Measurements from ENCODE around the gene CDC7.

DNA sequence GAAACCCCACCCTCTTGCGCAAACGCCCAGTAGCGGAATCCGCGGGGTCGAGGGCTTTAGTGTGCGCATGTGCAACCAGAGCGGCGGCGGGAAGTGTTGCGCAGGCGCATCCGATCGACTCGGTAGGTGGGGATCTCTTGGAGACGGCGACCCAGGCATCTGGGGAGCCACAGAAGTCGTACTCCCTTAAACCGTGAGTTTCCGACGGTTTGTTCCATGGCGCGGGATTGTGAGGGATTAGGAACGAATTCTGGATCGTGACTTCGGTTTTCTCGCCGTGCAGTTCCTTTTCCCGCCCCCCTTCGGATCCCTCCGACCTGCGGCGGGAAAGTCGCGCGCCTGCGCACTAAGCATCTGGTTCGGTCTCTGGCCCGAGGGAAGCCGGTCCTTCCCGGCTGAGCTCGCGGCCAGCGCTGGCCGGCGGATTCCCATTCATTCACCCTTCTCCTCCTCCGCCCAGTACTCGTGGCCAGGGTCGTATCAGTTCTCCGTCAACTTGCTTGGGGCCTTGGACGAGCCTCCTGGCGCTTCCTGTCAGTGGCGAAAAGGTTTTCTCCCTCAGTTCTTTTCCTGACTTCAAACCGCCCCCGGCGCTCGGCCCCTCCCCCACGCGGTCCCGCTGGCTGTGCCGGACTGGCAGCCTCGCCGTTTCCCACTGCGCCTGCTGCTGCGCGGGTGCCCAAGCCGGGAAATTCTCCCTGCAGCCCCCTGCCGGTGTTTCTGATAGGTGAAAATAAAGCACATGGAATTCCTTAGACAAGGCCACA is at the start of gene CDC7:
- TF ChIP-seq, protein P1, sequence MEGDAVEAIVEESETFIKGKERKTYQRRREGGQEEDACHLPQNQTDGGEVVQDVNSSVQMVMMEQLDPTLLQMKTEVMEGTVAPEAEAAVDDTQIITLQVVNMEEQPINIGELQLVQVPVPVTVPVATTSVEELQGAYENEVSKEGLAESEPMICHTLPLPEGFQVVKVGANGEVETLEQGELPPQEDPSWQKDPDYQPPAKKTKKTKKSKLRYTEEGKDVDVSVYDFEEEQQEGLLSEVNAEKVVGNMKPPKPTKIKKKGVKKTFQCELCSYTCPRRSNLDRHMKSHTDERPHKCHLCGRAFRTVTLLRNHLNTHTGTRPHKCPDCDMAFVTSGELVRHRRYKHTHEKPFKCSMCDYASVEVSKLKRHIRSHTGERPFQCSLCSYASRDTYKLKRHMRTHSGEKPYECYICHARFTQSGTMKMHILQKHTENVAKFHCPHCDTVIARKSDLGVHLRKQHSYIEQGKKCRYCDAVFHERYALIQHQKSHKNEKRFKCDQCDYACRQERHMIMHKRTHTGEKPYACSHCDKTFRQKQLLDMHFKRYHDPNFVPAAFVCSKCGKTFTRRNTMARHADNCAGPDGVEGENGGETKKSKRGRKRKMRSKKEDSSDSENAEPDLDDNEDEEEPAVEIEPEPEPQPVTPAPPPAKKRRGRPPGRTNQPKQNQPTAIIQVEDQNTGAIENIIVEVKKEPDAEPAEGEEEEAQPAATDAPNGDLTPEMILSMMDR (IDR thresholded peaks at IDR 0.05): peak; percentile 72
- TF ChIP-seq EZH2phosphoT487 (IDR thresholded peaks at IDR 0.05): no peak
- TF ChIP-seq EZH2 (IDR thresholded peaks at IDR 0.05): peak; percentile 54

Data from neural progenitor cell (in vitro differentiated cells).